Suprapubic skin (tissue), 4 donors: ENCODE measurements around the gene ASIC3.

Experiments
- POLR2A ChIP-seq, 2 donors: fragments of 450-650 bp; IDR thresholded peaks; one replicate each; pipeline ENCODE4 v1.6.1; 2017; ENCODE audit warnings: antibody characterized with exemption in 2 of 2, mild to moderate bottlenecking in 2 of 2, moderate library complexity in 2 of 2
- POLR2AphosphoS5 ChIP-seq, 3 donors: sonication (generic); formaldehyde crosslinking; IDR thresholded peaks; one replicate each; pipeline ENCODE4 v1.6.1; 2017; ENCODE audit warnings: antibody characterized with exemption in 3 of 3
- TF ChIP-seq, protein P1 (sequence below), 2 donors: fragments of 200-600 bp in 1 of 2; fragments of 450-650 bp in 1 of 2; sonication (generic) in 1 of 2; IDR thresholded peaks; one replicate each; pipeline ENCODE4 v1.5.1; 2016 to 2019; ENCODE audit warnings: antibody characterized with exemption in 2 of 2, mild to moderate bottlenecking in 1 of 2, moderate library complexity in 1 of 2

DNA sequence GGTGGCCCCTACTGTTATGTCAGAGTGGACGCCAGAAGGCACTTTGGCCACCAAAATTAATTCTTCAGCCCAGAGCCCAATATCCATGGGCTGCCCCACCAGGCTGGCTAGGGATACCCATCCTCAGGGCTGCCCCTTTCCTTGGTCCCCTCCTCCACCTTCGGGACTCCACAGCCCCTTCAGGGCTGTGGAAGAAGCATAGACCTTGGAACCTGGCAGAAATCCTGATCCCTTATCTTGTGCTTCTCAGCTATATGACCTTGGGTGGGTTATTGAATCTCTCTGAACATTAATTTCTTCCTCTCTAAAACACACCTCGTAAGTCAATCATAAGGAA, 35.5 kb downstream of the ASIC3 start:
- no peak for TF ChIP-seq POLR2A (IDR thresholded peaks at IDR 0.05)
- TF ChIP-seq, protein P1, sequence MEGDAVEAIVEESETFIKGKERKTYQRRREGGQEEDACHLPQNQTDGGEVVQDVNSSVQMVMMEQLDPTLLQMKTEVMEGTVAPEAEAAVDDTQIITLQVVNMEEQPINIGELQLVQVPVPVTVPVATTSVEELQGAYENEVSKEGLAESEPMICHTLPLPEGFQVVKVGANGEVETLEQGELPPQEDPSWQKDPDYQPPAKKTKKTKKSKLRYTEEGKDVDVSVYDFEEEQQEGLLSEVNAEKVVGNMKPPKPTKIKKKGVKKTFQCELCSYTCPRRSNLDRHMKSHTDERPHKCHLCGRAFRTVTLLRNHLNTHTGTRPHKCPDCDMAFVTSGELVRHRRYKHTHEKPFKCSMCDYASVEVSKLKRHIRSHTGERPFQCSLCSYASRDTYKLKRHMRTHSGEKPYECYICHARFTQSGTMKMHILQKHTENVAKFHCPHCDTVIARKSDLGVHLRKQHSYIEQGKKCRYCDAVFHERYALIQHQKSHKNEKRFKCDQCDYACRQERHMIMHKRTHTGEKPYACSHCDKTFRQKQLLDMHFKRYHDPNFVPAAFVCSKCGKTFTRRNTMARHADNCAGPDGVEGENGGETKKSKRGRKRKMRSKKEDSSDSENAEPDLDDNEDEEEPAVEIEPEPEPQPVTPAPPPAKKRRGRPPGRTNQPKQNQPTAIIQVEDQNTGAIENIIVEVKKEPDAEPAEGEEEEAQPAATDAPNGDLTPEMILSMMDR (IDR thresholded peaks at IDR 0.05): no peak
- no peak for TF ChIP-seq POLR2AphosphoS5 (IDR thresholded peaks at IDR 0.05)
